Ishikawa (cell line): Measurements from ENCODE around the gene MTHFD1L.
A peak's percentile ranks its signal among the peaks of the same experiment; 100 is the strongest.

Source experiments
- CEBPB ChIP-seq: IDR thresholded peaks from 2 replicates; pipeline ENCODE4 v1.6.1; 2012
- CREB1 ChIP-seq: IDR thresholded peaks from 2 replicates; pipeline ENCODE4 v1.6.1; 2012; ENCODE audit warnings: low read depth
- EGR1 ChIP-seq: IDR thresholded peaks from 2 replicates; pipeline ENCODE4 v1.6.1; 2012
- EP300 ChIP-seq: IDR thresholded peaks from 2 replicates; pipeline ENCODE4 v1.6.1; 2012; ENCODE audit warnings: borderline replicate concordance
- FOXM1 ChIP-seq: IDR thresholded peaks from 2 replicates; pipeline ENCODE4 v1.6.1; 2012; ENCODE audit warnings: low read depth, borderline replicate concordance
- MAX ChIP-seq: IDR thresholded peaks from 2 replicates; pipeline ENCODE4 v1.6.1; 2012
- NFIC ChIP-seq: IDR thresholded peaks from 2 replicates; pipeline ENCODE4 v1.6.1; 2012
- RAD21 ChIP-seq: IDR thresholded peaks from 2 replicates; pipeline ENCODE4 v1.6.1; 2012; ENCODE audit warnings: low read depth
- REST ChIP-seq: IDR thresholded peaks from 2 replicates; pipeline ENCODE4 v1.6.1; 2012; ENCODE audit warnings: low read depth, mild to moderate bottlenecking
- TAF1 ChIP-seq: IDR thresholded peaks from 2 replicates; pipeline ENCODE4 v1.6.1; 2012; ENCODE audit warnings: low read depth, mild to moderate bottlenecking
- TCF12 ChIP-seq: IDR thresholded peaks from 2 replicates; pipeline ENCODE4 v1.6.1; 2012; ENCODE audit warnings: low read depth
- TEAD4 ChIP-seq: IDR thresholded peaks from 2 replicates; pipeline ENCODE4 v1.6.1; 2012
- USF1 ChIP-seq: IDR thresholded peaks from 2 replicates; pipeline ENCODE4 v1.6.1; 2012
- YY1 ChIP-seq: IDR thresholded peaks from 2 replicates; pipeline ENCODE4 v1.6.1; 2012; ENCODE audit warnings: low read depth
- ZBTB7A ChIP-seq: IDR thresholded peaks from 2 replicates; pipeline ENCODE4 v1.6.1; 2012; ENCODE audit warnings: low read depth

The MTHFD1L gene

GRCh38 chr6:151058021-151058733 is 192.7 kb downstream of the MTHFD1L start:
- no peak for TF ChIP-seq MAX
- no peak for TF ChIP-seq YY1
- TF ChIP-seq TAF1, result no peak
- no peak for TF ChIP-seq TCF12
- TF ChIP-seq ZBTB7A, result no peak
- TF ChIP-seq EP300, result no peak
- TF ChIP-seq CREB1, result no peak
- TF ChIP-seq TEAD4, result no peak
- TF ChIP-seq REST, result no peak
- TF ChIP-seq NFIC, result no peak
- no peak for TF ChIP-seq EGR1

- TF ChIP-seq TEAD4 (no peak), TAF1 (no peak), USF1 (no peak), NFIC (no peak), FOXM1 (no peak), REST (no peak), CEBPB (no peak)
These were observed 194.2 kb downstream of the MTHFD1L start for GRCh38 chr6:151059612-151060095.

GRCh38 chr6:151060096-151060765 is 194.7 kb downstream of the MTHFD1L start:
- TF ChIP-seq CREB1 (no peak), FOXM1 (peak; percentile 86), ZBTB7A (no peak), EP300 (peak; percentile 90), TCF12 (peak; percentile 89), YY1 (no peak), CEBPB (no peak), NFIC (peak; percentile 43), TAF1 (no peak), EGR1 (no peak), MAX (no peak), TEAD4 (peak; percentile 84), RAD21 (no peak), USF1 (no peak), REST (no peak)

- no peak for TF ChIP-seq EP300
- TF ChIP-seq MAX, result no peak
- no peak for TF ChIP-seq TAF1
- no peak for TF ChIP-seq CEBPB
These were observed 195.4 kb downstream of the MTHFD1L start for GRCh38 chr6:151060766-151061531.
